Dendritic cell treated with granulocyte-macrophage colony-stimulating factor and Interleukin-4, amounts not matched to agents 40 ng/mL and 50 ng/mL, for 4 days (primary cell): ENCODE measurements around the gene RTTN.
"Not testable (repeated sequence)": the region's sequence is repeated elsewhere in the genome, so short reads cannot be mapped to it uniquely, and the experiment has no call there.

Experiments
- H3K27ac Mint-ChIP-seq: one replicate; pipeline ENCODE4 v1.8.0; 2022; ENCODE audit warnings: mild to moderate bottlenecking, mixed read lengths
- H3K27me3 Mint-ChIP-seq: one replicate; pipeline ENCODE4 v1.8.0; 2022; ENCODE audit warnings: mild to moderate bottlenecking, mixed read lengths
- H3K36me3 Mint-ChIP-seq: one replicate; pipeline ENCODE4 v1.8.0; 2022; ENCODE audit warnings: low read depth, mixed read lengths
- H3K4me1 Mint-ChIP-seq: one replicate; pipeline ENCODE4 v1.8.0; 2022; ENCODE audit warnings: low read depth, mixed read lengths
- H3K4me3 Mint-ChIP-seq: one replicate; pipeline ENCODE4 v1.8.0; 2022; ENCODE audit warnings: mild to moderate bottlenecking, moderate library complexity, mixed read lengths
- H3K9me3 Mint-ChIP-seq: one replicate; pipeline ENCODE4 v1.8.0; 2022; ENCODE audit warnings: mixed read lengths
- intact Hi-C: fragments of 100-400 bp; cut with micrococcal nuclease; formaldehyde crosslinking; loops from one replicate; pipeline ENCODE4 v1.15.0; 2022

RTTN gene

GRCh38 chr18:69980509-69980908 lies 225.0 kb downstream of the RTTN start:
- no peak overlapping the region for H3K4me3 Mint-ChIP-seq
- intact Hi-C loops, result no loop called here
- H3K9me3 Mint-ChIP-seq, result peaks cover 20% of the 10 kb centered on the region
- H3K27me3 Mint-ChIP-seq, result no peaks in the 10 kb centered on the region
- H3K4me1 Mint-ChIP-seq, result peaks cover 37% of the 10 kb centered on the region
- peak overlapping the region; percentile 33 for H3K27ac Mint-ChIP-seq
- peaks cover 12% of the 10 kb centered on the region for H3K36me3 Mint-ChIP-seq

DNA sequence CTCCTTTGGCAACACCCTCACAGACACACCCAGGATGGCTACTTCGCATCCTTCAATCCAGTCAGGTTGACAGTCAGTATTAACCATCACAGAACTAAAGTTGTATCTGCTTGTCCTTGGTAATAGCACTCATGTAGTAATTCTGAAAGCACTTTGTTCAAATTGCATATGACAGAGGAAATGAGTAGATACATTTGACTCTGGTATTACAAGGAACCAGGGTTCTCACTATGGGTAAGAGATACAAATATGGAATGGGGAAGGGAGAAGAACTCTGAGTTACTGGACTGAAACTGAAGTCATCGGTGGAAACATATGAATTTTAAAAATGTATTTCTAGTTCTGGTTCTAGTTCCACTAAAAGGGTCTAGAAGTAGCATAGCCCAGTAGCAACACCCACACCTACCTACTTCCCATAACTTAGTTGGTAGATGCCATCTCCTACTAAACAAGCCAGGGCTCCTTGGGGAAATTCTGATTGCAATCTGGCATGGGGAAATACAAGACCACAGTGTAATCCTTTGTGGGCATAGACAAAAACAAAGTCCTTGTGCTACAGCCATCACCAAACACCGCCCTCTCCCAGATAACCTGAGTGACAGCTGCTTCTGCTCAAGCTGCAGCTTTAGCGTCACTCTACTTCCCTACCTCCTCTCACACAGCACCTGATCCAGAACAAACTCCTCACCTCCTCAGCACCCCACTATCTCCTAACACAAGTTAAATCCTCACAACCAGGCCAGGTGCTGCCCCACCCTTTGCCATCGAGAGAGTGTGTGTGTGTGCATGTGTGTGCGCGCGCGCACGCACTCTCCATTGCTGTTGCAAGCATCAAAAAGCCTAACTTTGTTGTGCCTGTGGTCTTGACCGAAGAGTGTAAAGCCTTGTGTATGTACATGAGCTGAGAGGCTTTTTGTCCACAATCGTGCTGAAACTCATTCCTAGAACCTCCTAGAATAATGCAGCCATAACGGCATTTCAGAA lies 226.5 kb downstream of the RTTN start:
- Mint-ChIP-seq H3K36me3 (peaks cover 12% of the 10 kb centered on the region), H3K27me3 (no peaks in the 10 kb centered on the region), H3K4me3 (no peak overlapping the region), H3K4me1 (peaks cover 47% of the 10 kb centered on the region), H3K27ac (peak overlapping the region; percentile 81), H3K9me3 (peaks cover 29% of the 10 kb centered on the region)
- intact Hi-C loops, result loop anchor here (1.0 kb wide), 1 partner anchor 20 kb away; no protein-coding TSS in a partner anchor

- peaks cover 41% of the 10 kb centered on the region for H3K9me3 Mint-ChIP-seq
- H3K4me3 Mint-ChIP-seq, H3K27ac Mint-ChIP-seq, H3K27me3 Mint-ChIP-seq, intact Hi-C loops: not testable (repeated sequence)
- H3K4me1 Mint-ChIP-seq, result peaks cover 34% of the 10 kb centered on the region
- H3K36me3 Mint-ChIP-seq, result peaks cover 12% of the 10 kb centered on the region
Measured at GRCh38 chr18:69975294-69975693, 230.2 kb downstream of the RTTN start.

GRCh38 chr18:69974365-69974764 lies 231.1 kb downstream of the RTTN start:
- peaks cover 33% of the 10 kb centered on the region for H3K4me1 Mint-ChIP-seq
- H3K27ac Mint-ChIP-seq, result no peak overlapping the region
- H3K4me3 Mint-ChIP-seq, result no peak overlapping the region
- H3K27me3 Mint-ChIP-seq, result no peaks in the 10 kb centered on the region
- peaks cover 12% of the 10 kb centered on the region for H3K36me3 Mint-ChIP-seq
- H3K9me3 Mint-ChIP-seq, result peaks cover 41% of the 10 kb centered on the region
- intact Hi-C loops, result no loop called here

DNA sequence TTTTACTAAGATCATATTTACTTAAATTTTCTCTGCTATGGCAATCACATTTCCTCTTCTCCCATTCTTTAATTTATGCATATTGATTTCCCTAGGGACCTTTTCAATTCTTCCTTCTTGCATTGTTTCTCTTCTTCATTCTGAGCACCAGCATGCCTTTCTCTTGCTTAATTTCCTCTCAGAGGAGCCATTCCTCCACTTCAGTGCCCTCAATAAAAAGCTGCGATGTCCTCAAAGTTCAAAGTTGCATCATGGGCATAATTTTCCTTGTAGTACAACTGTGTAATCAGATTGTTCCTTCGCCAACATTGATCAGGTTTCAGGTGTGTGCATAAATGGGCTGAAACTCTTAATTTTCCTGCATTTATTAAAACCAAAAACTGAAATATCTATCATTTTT lies 236.0 kb downstream of the RTTN start:
- no peak overlapping the region for H3K27ac Mint-ChIP-seq
- H3K27me3 Mint-ChIP-seq, result no peaks in the 10 kb centered on the region
- H3K4me3 Mint-ChIP-seq, result no peak overlapping the region
- H3K4me1 Mint-ChIP-seq, result peaks cover 23% of the 10 kb centered on the region
- no peaks in the 10 kb centered on the region for H3K36me3 Mint-ChIP-seq
- peaks cover 15% of the 10 kb centered on the region for H3K9me3 Mint-ChIP-seq
- intact Hi-C loops, result no loop called here

DNA sequence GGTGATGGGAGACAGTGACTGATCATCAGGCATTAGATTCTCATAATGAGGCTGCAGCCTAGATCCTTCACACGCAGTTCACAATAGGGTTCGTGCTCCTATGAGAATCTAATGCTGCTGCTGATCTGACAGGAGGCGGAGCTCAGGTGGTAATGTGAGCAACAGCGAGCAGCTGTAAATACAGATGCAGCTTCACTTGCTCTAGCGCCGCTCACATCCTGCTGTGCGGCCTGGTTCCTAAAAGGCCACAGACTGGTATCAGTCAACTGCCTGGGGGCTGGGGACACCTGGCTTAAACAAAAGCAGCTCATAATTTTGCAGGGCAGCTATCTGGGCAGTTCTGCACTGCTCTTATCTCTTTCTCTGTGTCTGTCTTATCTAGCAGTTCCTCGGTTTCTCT lies 237.4 kb downstream of the RTTN start:
- Mint-ChIP-seq H3K27me3 (peaks cover 2% of the 10 kb centered on the region), H3K27ac (no peak overlapping the region), H3K9me3 (peaks cover 6% of the 10 kb centered on the region), H3K4me3 (no peak overlapping the region), H3K36me3 (no peaks in the 10 kb centered on the region), H3K4me1 (peaks cover 19% of the 10 kb centered on the region)
- intact Hi-C loops, result no loop called here

GRCh38 chr18:69963196-69963595 lies 242.3 kb downstream of the RTTN start:
- H3K4me3 Mint-ChIP-seq, result no peak overlapping the region
- H3K36me3 Mint-ChIP-seq, result no peaks in the 10 kb centered on the region
- H3K4me1 Mint-ChIP-seq, result peaks cover 2% of the 10 kb centered on the region
- no peaks in the 10 kb centered on the region for H3K9me3 Mint-ChIP-seq
- H3K27ac Mint-ChIP-seq, result peak overlapping the region; percentile 14
- peaks cover 2% of the 10 kb centered on the region for H3K27me3 Mint-ChIP-seq
- intact Hi-C loops, result no loop called here

DNA sequence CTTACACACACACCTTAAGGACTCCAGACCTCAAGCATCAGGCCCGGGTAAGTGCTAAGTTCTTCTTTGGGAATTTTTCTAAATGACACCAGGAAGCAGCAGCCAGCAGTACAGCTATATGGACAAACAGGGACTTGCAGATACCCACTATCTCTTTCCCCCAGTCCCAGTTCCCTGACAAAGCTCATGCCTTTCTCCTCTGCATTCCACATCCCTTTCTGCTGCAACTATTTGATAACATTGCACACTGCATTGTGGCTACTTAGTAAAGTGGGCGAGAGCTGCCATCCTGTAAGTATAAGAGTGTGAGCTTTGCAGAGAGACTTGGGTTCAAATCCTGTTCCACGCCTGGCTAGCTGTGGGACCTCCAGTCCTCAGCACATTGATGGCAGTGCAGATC lies 243.8 kb downstream of the RTTN start:
- Mint-ChIP-seq H3K4me3 (no peak overlapping the region), H3K27me3 (peaks cover 2% of the 10 kb centered on the region), H3K4me1 (no peaks in the 10 kb centered on the region), H3K9me3 (no peaks in the 10 kb centered on the region), H3K36me3 (no peaks in the 10 kb centered on the region), H3K27ac (no peak overlapping the region)
- intact Hi-C loops, result no loop called here

DNA sequence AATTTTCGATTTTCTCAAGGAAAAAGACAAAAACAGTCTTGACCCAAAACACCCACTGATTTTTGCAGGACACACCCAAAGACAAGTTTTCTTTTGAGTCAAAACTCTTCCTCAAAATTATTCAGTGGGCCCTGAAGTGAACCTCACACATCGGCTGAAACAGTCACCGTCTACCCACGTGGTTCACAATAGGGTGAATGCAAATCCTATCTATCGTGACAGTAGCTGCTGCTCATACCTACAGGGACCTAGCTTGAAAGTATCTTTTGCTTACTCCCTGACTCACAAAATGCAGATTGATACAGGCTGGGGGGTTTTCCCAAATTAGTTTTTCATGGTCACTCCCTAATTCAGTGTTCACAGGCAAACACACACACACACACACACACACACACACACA lies 247.1 kb downstream of the RTTN start:
- intact Hi-C loops, result loop anchor here (1.0 kb wide), 1 partner anchor 9 kb away; no protein-coding TSS in a partner anchor
- peak overlapping the region; percentile 8 for H3K4me3 Mint-ChIP-seq
- H3K36me3 Mint-ChIP-seq, result no peaks in the 10 kb centered on the region
- no peaks in the 10 kb centered on the region for H3K9me3 Mint-ChIP-seq
- no peak overlapping the region for H3K27ac Mint-ChIP-seq
- peaks cover under 1% of the 10 kb centered on the region for H3K27me3 Mint-ChIP-seq
- peaks cover 8% of the 10 kb centered on the region for H3K4me1 Mint-ChIP-seq

- intact Hi-C loops, result loop anchor here (1.0 kb wide), 1 partner anchor 8 kb away; no protein-coding TSS in a partner anchor
- no peak overlapping the region for H3K27ac Mint-ChIP-seq
- H3K9me3 Mint-ChIP-seq, result no peaks in the 10 kb centered on the region
- H3K4me1 Mint-ChIP-seq, result peaks cover 8% of the 10 kb centered on the region
- peak overlapping the region; percentile 8 for H3K4me3 Mint-ChIP-seq
- H3K27me3 Mint-ChIP-seq, result no peaks in the 10 kb centered on the region
- no peaks in the 10 kb centered on the region for H3K36me3 Mint-ChIP-seq
Measured at GRCh38 chr18:69957747-69958146, 247.7 kb downstream of the RTTN start.

DNA sequence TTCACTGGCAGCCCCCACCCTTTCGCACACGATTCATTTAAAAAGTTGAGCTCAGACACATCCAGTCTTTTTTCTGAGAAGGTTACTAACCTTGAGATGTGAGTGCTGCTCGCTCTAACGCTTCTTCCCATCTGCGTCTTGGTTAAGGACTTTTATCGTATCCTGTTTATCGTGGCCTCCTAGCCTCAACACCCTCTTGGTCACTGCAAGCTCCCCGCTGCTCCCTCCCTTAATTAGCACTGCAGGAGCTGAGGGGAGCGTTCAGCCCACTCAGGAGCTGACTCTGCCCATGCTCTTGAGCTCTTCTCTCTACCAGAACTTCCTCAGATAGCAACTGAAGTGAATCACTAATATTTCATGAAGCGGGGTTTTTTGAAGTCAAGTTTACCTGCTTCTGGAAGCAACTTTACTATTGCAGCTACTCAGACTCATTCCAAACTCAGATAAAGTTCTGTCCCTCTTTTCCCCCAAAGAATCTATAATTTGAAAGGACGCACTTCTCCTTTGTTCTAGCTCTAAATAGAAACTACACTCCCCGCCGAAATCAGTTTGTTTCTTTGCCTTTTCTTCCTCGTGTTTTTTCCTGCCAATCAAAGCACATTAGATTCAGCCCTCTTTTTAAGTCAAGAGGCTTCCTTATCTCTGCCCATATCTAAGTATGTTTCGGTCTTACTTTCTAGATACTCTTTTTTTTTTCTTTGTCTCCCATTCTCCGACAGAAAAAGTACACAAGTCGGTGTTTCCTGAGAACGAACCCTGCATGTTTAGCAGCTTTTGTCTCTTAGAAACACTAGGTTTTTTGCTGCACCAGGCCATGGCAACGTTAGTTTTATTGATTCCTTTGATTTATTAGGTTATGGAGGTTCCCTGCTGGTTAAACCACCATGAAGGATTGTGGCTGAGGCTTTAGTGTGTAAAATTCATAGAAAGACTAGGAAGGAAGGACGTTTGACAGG lies 248.5 kb downstream of the RTTN start:
- H3K4me1 Mint-ChIP-seq, result peaks cover 8% of the 10 kb centered on the region
- H3K27me3 Mint-ChIP-seq, result no peaks in the 10 kb centered on the region
- intact Hi-C loops, result no loop called here
- no peak overlapping the region for H3K27ac Mint-ChIP-seq
- no peaks in the 10 kb centered on the region for H3K9me3 Mint-ChIP-seq
- no peaks in the 10 kb centered on the region for H3K36me3 Mint-ChIP-seq
- H3K4me3 Mint-ChIP-seq, result no peak overlapping the region

DNA sequence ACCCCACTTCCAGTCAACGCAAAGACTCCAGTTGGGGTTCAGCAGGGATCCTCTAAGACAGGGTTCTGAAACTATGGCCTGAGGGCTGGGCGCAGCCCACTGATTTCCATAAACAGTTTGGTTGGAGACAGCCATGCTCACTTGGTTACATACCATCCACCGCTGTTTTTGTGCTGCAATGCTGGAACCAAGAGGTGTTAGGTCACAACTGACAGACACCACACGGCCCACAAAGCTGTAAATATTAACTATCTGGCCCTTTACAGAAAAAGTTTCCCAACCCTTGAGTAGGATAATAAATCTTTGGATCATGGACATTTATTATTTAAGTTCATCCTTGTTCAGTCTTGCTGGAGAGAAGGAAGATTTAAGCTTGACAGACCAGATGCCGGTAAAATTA lies 249.4 kb downstream of the RTTN start:
- H3K36me3 Mint-ChIP-seq, result no peaks in the 10 kb centered on the region
- H3K27ac Mint-ChIP-seq, result no peak overlapping the region
- peaks cover 15% of the 10 kb centered on the region for H3K4me1 Mint-ChIP-seq
- no peaks in the 10 kb centered on the region for H3K9me3 Mint-ChIP-seq
- intact Hi-C loops, result no loop called here
- no peak overlapping the region for H3K4me3 Mint-ChIP-seq
- no peaks in the 10 kb centered on the region for H3K27me3 Mint-ChIP-seq

- Mint-ChIP-seq H3K4me1 (peaks cover 15% of the 10 kb centered on the region), H3K36me3 (no peaks in the 10 kb centered on the region), H3K27ac (no peak overlapping the region), H3K9me3 (no peaks in the 10 kb centered on the region), H3K27me3 (no peaks in the 10 kb centered on the region), H3K4me3 (peak overlapping the region; percentile 35)
- intact Hi-C loops, result no loop called here
Measured at GRCh38 chr18:69954719-69955480, 250.6 kb downstream of the RTTN start.
